ENCODE results near the gene PM20D2. TPM values are rescaled to one million over a fixed set of nuclear protein-coding genes. Genes with fewer than 3 reads are reported as not detected.
A peak's percentile ranks its signal among the peaks of the same experiment; 100 is the strongest.
"Not testable (repeated sequence)": the region's sequence is repeated elsewhere in the genome, so short reads cannot be mapped to it uniquely, and the experiment has no call there.

The PM20D2 gene
- polyA plus RNA-seq, 4 donors, result 2.4 to 31.3 (median 7.6) TPM

GRCh38 chr6:89118931-89119330 is 26.9 kb upstream of the PM20D2 start:
- H3K4me1 ChIP-seq (ENCODE audit: control insufficient read depth in 3 of 3, insufficient read depth in 2 of 3, low read depth in 1 of 3, low read length in 2 of 3), result peaks cover 0 to 3% (median 0%) of the 10 kb centered on the region in 3 donors
- peak in 1 of 2 donors; percentile 5 for DNase-seq
- H3K27ac ChIP-seq (ENCODE audit: low read depth in 1 of 3, low read length in 2 of 3), result no peak overlapping the region
- H3K36me3 ChIP-seq (ENCODE audit: control insufficient read depth in 3 of 3, insufficient read depth in 2 of 3, low read depth in 1 of 3, low read length in 3 of 3), result no peaks in the 10 kb centered on the region
- no peaks in the 10 kb centered on the region for H3K9me3 ChIP-seq (ENCODE audit: control insufficient read depth in 2 of 2, insufficient read depth in 1 of 2, low read depth in 1 of 2, low read length in 1 of 2)
- no peak for FAIRE-seq
- 78 to 89% (median 85%) methylated on average over 8 of the region's 8 CpGs for WGBS, 3 donors
- H3K4me3 ChIP-seq (ENCODE audit: low read depth in 1 of 3, low read length in 3 of 3), result no peak overlapping the region
- peaks cover 0 to 8% (median 0%) of the 10 kb centered on the region in 3 donors for H3K27me3 ChIP-seq (ENCODE audit: control insufficient read depth in 3 of 3, insufficient read depth in 3 of 3, low read length in 3 of 3)

GRCh38 chr6:89120371-89120770 is 25.5 kb upstream of the PM20D2 start:
- Histone ChIP-seq H3K27me3 (ENCODE audit: control insufficient read depth in 3 of 3, insufficient read depth in 3 of 3, low read length in 3 of 3) (peaks cover 0 to 8% (median 0%) of the 10 kb centered on the region in 3 donors), H3K4me3 (ENCODE audit: low read depth in 1 of 3, low read length in 3 of 3) (no peak overlapping the region), H3K27ac (ENCODE audit: low read depth in 1 of 3, low read length in 2 of 3) (no peak overlapping the region), H3K36me3 (ENCODE audit: control insufficient read depth in 3 of 3, insufficient read depth in 2 of 3, low read depth in 1 of 3, low read length in 3 of 3) (no peaks in the 10 kb centered on the region), H3K4me1 (ENCODE audit: control insufficient read depth in 3 of 3, insufficient read depth in 2 of 3, low read depth in 1 of 3, low read length in 2 of 3) (peaks cover 0 to 3% (median 0%) of the 10 kb centered on the region in 3 donors), H3K9me3 (ENCODE audit: control insufficient read depth in 2 of 2, insufficient read depth in 1 of 2, low read depth in 1 of 2, low read length in 1 of 2) (no peaks in the 10 kb centered on the region)
- 54 to 75% (median 66%) methylated on average over 4 of the region's 4 CpGs for WGBS, 3 donors
- FAIRE-seq (no peak), DNase-seq (peak in 1 of 2 donors; percentile 8)

- no peaks in the 10 kb centered on the region for H3K36me3 ChIP-seq (ENCODE audit: control insufficient read depth in 3 of 3, insufficient read depth in 2 of 3, low read depth in 1 of 3, low read length in 3 of 3)
- H3K27me3 ChIP-seq (ENCODE audit: control insufficient read depth in 3 of 3, insufficient read depth in 3 of 3, low read length in 3 of 3), result peaks cover 0 to 8% (median 0%) of the 10 kb centered on the region in 3 donors
- no peak overlapping the region for H3K4me3 ChIP-seq (ENCODE audit: low read depth in 1 of 3, low read length in 3 of 3)
- H3K9me3 ChIP-seq (ENCODE audit: control insufficient read depth in 2 of 2, insufficient read depth in 1 of 2, low read depth in 1 of 2, low read length in 1 of 2), result no peaks in the 10 kb centered on the region
- WGBS, 3 donors, result 79 to 84% (median 79%) methylated on average over 1 of the region's 1 CpG
- H3K4me1 ChIP-seq (ENCODE audit: control insufficient read depth in 3 of 3, insufficient read depth in 2 of 3, low read depth in 1 of 3, low read length in 2 of 3), result peaks cover 0 to under 1% (median 0%) of the 10 kb centered on the region in 3 donors
- no peak for DNase-seq
- H3K27ac ChIP-seq (ENCODE audit: low read depth in 1 of 3, low read length in 2 of 3), result no peak overlapping the region
- no peak for FAIRE-seq
These were observed 23.9 kb upstream of the PM20D2 start for GRCh38 chr6:89121934-89122333.

GRCh38 chr6:89122625-89123024 is 23.2 kb upstream of the PM20D2 start:
- DNase-seq, result peak; percentile 49 to 55
- peaks cover 0 to under 1% of the 10 kb centered on the region in 2 donors for H3K9me3 ChIP-seq (ENCODE audit: control insufficient read depth in 2 of 2, insufficient read depth in 1 of 2, low read depth in 1 of 2, low read length in 1 of 2)
- no peaks in the 10 kb centered on the region for H3K4me1 ChIP-seq (ENCODE audit: control insufficient read depth in 3 of 3, insufficient read depth in 2 of 3, low read depth in 1 of 3, low read length in 2 of 3)
- H3K36me3 ChIP-seq (ENCODE audit: control insufficient read depth in 3 of 3, insufficient read depth in 2 of 3, low read depth in 1 of 3, low read length in 3 of 3), result no peaks in the 10 kb centered on the region
- peaks cover 0 to 6% (median 0%) of the 10 kb centered on the region in 3 donors for H3K27me3 ChIP-seq (ENCODE audit: control insufficient read depth in 3 of 3, insufficient read depth in 3 of 3, low read length in 3 of 3)
- H3K27ac ChIP-seq (ENCODE audit: low read depth in 1 of 3, low read length in 2 of 3), result no peak overlapping the region
- no peak overlapping the region for H3K4me3 ChIP-seq (ENCODE audit: low read depth in 1 of 3, low read length in 3 of 3)
- FAIRE-seq, result no peak

GRCh38 chr6:89128256-89128671 is 17.6 kb upstream of the PM20D2 start:
- peaks cover 0 to 18% of the 10 kb centered on the region in 2 donors for H3K9me3 ChIP-seq (ENCODE audit: control insufficient read depth in 2 of 2, insufficient read depth in 1 of 2, low read depth in 1 of 2, low read length in 1 of 2)
- H3K4me1 ChIP-seq (ENCODE audit: control insufficient read depth in 3 of 3, insufficient read depth in 2 of 3, low read depth in 1 of 3, low read length in 2 of 3); FAIRE-seq; H3K36me3 ChIP-seq (ENCODE audit: control insufficient read depth in 3 of 3, insufficient read depth in 2 of 3, low read depth in 1 of 3, low read length in 3 of 3); H3K4me3 ChIP-seq (ENCODE audit: low read depth in 1 of 3, low read length in 3 of 3); DNase-seq; H3K27ac ChIP-seq (ENCODE audit: low read depth in 1 of 3, low read length in 2 of 3); H3K27me3 ChIP-seq (ENCODE audit: control insufficient read depth in 3 of 3, insufficient read depth in 3 of 3, low read length in 3 of 3): not testable (repeated sequence)
- 48 to 71% (median 64%) methylated on average over 2 of the region's 2 CpGs for WGBS, 3 donors

GRCh38 chr6:89131599-89131998 is 14.3 kb upstream of the PM20D2 start:
- Histone ChIP-seq H3K27me3 (ENCODE audit: control insufficient read depth in 3 of 3, insufficient read depth in 3 of 3, low read length in 3 of 3) (no peaks in the 10 kb centered on the region), H3K9me3 (ENCODE audit: control insufficient read depth in 2 of 2, insufficient read depth in 1 of 2, low read depth in 1 of 2, low read length in 1 of 2) (peaks cover 0 to 27% of the 10 kb centered on the region in 2 donors)
- WGBS, 3 donors, result 90 to 94% (median 93%) methylated on average over 3 of the region's 3 CpGs

GRCh38 chr6:89132057-89132456 is 13.8 kb upstream of the PM20D2 start:
- FAIRE-seq, result no peak
- Histone ChIP-seq H3K27ac (ENCODE audit: low read depth in 1 of 3, low read length in 2 of 3) (no peak overlapping the region), H3K4me3 (ENCODE audit: low read depth in 1 of 3, low read length in 3 of 3) (no peak overlapping the region), H3K27me3 (ENCODE audit: control insufficient read depth in 3 of 3, insufficient read depth in 3 of 3, low read length in 3 of 3) (no peaks in the 10 kb centered on the region), H3K36me3 (ENCODE audit: control insufficient read depth in 3 of 3, insufficient read depth in 2 of 3, low read depth in 1 of 3, low read length in 3 of 3) (peaks cover 0 to 2% (median 0%) of the 10 kb centered on the region in 3 donors), H3K9me3 (ENCODE audit: control insufficient read depth in 2 of 2, insufficient read depth in 1 of 2, low read depth in 1 of 2, low read length in 1 of 2) (peaks cover 0 to 27% of the 10 kb centered on the region in 2 donors), H3K4me1 (ENCODE audit: control insufficient read depth in 3 of 3, insufficient read depth in 2 of 3, low read depth in 1 of 3, low read length in 2 of 3) (no peaks in the 10 kb centered on the region)
- WGBS, 3 donors, result 79 to 90% (median 86%) methylated on average over 2 of the region's 2 CpGs
- no peak for DNase-seq

More at GRCh38 chr6:89131599-89131998, 14.3 kb upstream of the PM20D2 start:
- Histone ChIP-seq H3K4me3 (ENCODE audit: low read depth in 1 of 3, low read length in 3 of 3) (no peak overlapping the region), H3K4me1 (ENCODE audit: control insufficient read depth in 3 of 3, insufficient read depth in 2 of 3, low read depth in 1 of 3, low read length in 2 of 3) (no peaks in the 10 kb centered on the region), H3K27ac (ENCODE audit: low read depth in 1 of 3, low read length in 2 of 3) (no peak overlapping the region), H3K36me3 (ENCODE audit: control insufficient read depth in 3 of 3, insufficient read depth in 2 of 3, low read depth in 1 of 3, low read length in 3 of 3) (peaks cover 0 to 2% (median 0%) of the 10 kb centered on the region in 3 donors)
- DNase-seq, result no peak
- no peak for FAIRE-seq

- Histone ChIP-seq H3K4me1 (ENCODE audit: control insufficient read depth in 3 of 3, insufficient read depth in 2 of 3, low read depth in 1 of 3, low read length in 2 of 3) (no peaks in the 10 kb centered on the region), H3K27ac (ENCODE audit: low read depth in 1 of 3, low read length in 2 of 3) (no peak overlapping the region), H3K36me3 (ENCODE audit: control insufficient read depth in 3 of 3, insufficient read depth in 2 of 3, low read depth in 1 of 3, low read length in 3 of 3) (peaks cover 0 to 2% (median 0%) of the 10 kb centered on the region in 3 donors), H3K4me3 (ENCODE audit: low read depth in 1 of 3, low read length in 3 of 3) (no peak overlapping the region), H3K9me3 (ENCODE audit: control insufficient read depth in 2 of 2, insufficient read depth in 1 of 2, low read depth in 1 of 2, low read length in 1 of 2) (peaks cover 0 to 15% of the 10 kb centered on the region in 2 donors), H3K27me3 (ENCODE audit: control insufficient read depth in 3 of 3, insufficient read depth in 3 of 3, low read length in 3 of 3) (no peaks in the 10 kb centered on the region)
- FAIRE-seq (no peak), DNase-seq (no peak)
- WGBS, 3 donors, result 86 to 93% (median 92%) methylated on average over 9 of the region's 9 CpGs
These were observed 11.9 kb upstream of the PM20D2 start for GRCh38 chr6:89133981-89134380.

GRCh38 chr6:89134723-89135122 is 11.1 kb upstream of the PM20D2 start:
- Histone ChIP-seq H3K9me3 (ENCODE audit: control insufficient read depth in 2 of 2, insufficient read depth in 1 of 2, low read depth in 1 of 2, low read length in 1 of 2) (peaks cover 0 to 10% of the 10 kb centered on the region in 2 donors), H3K27ac (ENCODE audit: low read depth in 1 of 3, low read length in 2 of 3) (no peak overlapping the region), H3K27me3 (ENCODE audit: control insufficient read depth in 3 of 3, insufficient read depth in 3 of 3, low read length in 3 of 3) (no peaks in the 10 kb centered on the region), H3K4me3 (ENCODE audit: low read depth in 1 of 3, low read length in 3 of 3) (no peak overlapping the region), H3K36me3 (ENCODE audit: control insufficient read depth in 3 of 3, insufficient read depth in 2 of 3, low read depth in 1 of 3, low read length in 3 of 3) (peaks cover 0 to 2% (median 0%) of the 10 kb centered on the region in 3 donors), H3K4me1 (ENCODE audit: control insufficient read depth in 3 of 3, insufficient read depth in 2 of 3, low read depth in 1 of 3, low read length in 2 of 3) (peaks cover under 1 to 4% (median 2%) of the 10 kb centered on the region in 3 donors)
- DNase-seq (no peak), FAIRE-seq (no peak)
- 88 to 98% (median 94%) methylated on average over 3 of the region's 3 CpGs for WGBS, 3 donors
